Astrocyte of the cerebellum (primary cell): ENCODE data around the gene ALDH1A1.

Experiments
- DNase-seq: peaks from one replicate; pipeline ENCODE4 v3.0.0-alpha.2; 2011; ENCODE audit warnings: low read depth
- H3K4me3 ChIP-seq: 2 replicates; pipeline ENCODE4 v1.5.1; 2011; ENCODE audit warnings: mild to moderate bottlenecking, low read depth, low read length, moderate library complexity
- in situ Hi-C: cut with HindIII; loops from 2 replicates; pipeline ENCODE4 v1.10.0; 2017; ENCODE audit warnings: low sequenced_read_pairs
- TF ChIP-seq, protein P1 (sequence below): IDR thresholded peaks from 2 replicates; pipeline ENCODE4 v1.5.1; 2012; ENCODE audit warnings: low read length, low read depth, moderate library complexity, mild to moderate bottlenecking; ENCODE audit errors: missing control alignments

ALDH1A1 gene

GRCh38 chr9:72931897-72932296, 21.0 kb downstream of the ALDH1A1 start:
- no peak for DNase-seq
- TF ChIP-seq, protein P1, sequence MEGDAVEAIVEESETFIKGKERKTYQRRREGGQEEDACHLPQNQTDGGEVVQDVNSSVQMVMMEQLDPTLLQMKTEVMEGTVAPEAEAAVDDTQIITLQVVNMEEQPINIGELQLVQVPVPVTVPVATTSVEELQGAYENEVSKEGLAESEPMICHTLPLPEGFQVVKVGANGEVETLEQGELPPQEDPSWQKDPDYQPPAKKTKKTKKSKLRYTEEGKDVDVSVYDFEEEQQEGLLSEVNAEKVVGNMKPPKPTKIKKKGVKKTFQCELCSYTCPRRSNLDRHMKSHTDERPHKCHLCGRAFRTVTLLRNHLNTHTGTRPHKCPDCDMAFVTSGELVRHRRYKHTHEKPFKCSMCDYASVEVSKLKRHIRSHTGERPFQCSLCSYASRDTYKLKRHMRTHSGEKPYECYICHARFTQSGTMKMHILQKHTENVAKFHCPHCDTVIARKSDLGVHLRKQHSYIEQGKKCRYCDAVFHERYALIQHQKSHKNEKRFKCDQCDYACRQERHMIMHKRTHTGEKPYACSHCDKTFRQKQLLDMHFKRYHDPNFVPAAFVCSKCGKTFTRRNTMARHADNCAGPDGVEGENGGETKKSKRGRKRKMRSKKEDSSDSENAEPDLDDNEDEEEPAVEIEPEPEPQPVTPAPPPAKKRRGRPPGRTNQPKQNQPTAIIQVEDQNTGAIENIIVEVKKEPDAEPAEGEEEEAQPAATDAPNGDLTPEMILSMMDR = no peak
- in situ Hi-C loops = no loop called here
- H3K4me3 ChIP-seq = no peak overlapping the region

GRCh38 chr9:72931437-72931836, 21.4 kb downstream of the ALDH1A1 start:
- in situ Hi-C loops = no loop called here
- TF ChIP-seq, protein P1 = no peak
- no peak overlapping the region for H3K4me3 ChIP-seq
- DNase-seq = no peak

GRCh38 chr9:72930828-72931227, 22.0 kb downstream of the ALDH1A1 start:
- TF ChIP-seq, protein P1 = no peak
- H3K4me3 ChIP-seq = no peak overlapping the region
- DNase-seq = no peak
- in situ Hi-C loops = no loop called here

GRCh38 chr9:72929542-72929941, 23.3 kb downstream of the ALDH1A1 start:
- no peak for DNase-seq
- TF ChIP-seq, protein P1 = no peak
- H3K4me3 ChIP-seq = no peak overlapping the region
- in situ Hi-C loops = no loop called here

GRCh38 chr9:72928042-72928507, 24.8 kb downstream of the ALDH1A1 start:
- in situ Hi-C loops = no loop called here
- no peak overlapping the region for H3K4me3 ChIP-seq
- TF ChIP-seq, protein P1 = no peak
- DNase-seq = no peak

DNA sequence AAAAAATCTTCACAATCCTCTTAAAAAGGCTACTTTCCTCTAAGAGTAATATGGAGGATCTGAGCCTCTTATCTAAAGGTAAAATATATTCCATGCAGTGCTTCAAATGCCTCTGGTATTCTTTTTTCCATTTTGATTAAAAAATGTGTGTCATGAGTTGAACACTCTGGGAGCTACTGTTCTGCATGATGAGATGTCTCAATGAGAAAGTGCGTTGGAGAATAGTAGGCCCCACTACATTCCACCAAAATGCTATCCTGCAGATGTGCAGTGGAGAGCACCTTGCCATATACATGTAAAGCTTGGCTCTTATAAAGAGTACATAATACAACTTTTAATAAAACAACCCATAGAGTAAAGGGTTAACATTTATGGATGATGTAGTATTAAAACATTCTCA, 26.3 kb downstream of the ALDH1A1 start:
- H3K4me3 ChIP-seq = no peak overlapping the region
- TF ChIP-seq, protein P1 = no peak
- in situ Hi-C loops = no loop called here
- no peak for DNase-seq

DNA sequence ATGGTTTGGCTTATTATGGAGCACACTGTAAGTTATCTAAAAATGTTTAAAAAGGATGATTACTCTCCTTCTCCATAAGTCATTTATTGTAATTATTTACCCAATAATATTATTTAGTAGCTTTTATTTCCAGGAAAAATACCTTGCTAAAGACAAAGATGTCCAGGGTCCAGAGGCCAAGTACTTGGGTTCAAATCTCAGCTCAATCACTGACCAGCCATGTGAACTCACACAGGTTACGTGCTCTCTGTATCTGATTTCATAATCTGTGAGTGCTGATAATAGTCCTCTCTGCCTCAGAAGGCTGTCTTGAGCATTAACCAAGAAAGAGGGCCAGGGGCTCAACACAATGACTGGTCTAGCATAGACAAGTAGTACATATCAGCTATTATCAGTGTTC, 27.0 kb downstream of the ALDH1A1 start:
- DNase-seq = no peak
- TF ChIP-seq, protein P1 = no peak
- no peak overlapping the region for H3K4me3 ChIP-seq
- in situ Hi-C loops = no loop called here
